Measurements from ENCODE around the gene CHCHD6. TPM values are rescaled to one million over a fixed set of nuclear protein-coding genes. Genes with fewer than 3 reads are reported as not detected.

CHCHD6 gene
- total RNA-seq, 2 experiments from 2014 or later: 8.7 to 9.3 TPM

- CTCF ChIA-PET: no interaction called here
- Mint-ChIP-seq H3K4me3 (no peak overlapping the region), H3K4me1 (ENCODE audit: low read depth) (peaks cover 13% of the 10 kb centered on the region), H3K27ac (no peak overlapping the region), H3K36me3 (ENCODE audit: low read depth) (peaks cover 18% of the 10 kb centered on the region), H3K27me3 (no peaks in the 10 kb centered on the region), H3K9me3 (no peaks in the 10 kb centered on the region)
- no peak for ATAC-seq (ENCODE audit: poor library complexity)
- no peaks in the 10 kb centered on the region for H3K27me3 ChIP-seq (ENCODE audit: control insufficient read depth in 1 of 2, insufficient read depth in 2 of 2, low read length in 2 of 2)
- TF ChIP-seq CTCF (IDR thresholded peaks at IDR 0.05): no peak
- no peaks in the 10 kb centered on the region for H3K4me1 ChIP-seq (ENCODE audit: insufficient read depth, low read length)
- intact Hi-C loops (cut with DNase I, micrococcal nuclease): no loop called here
- no peak for DNase-seq
- POLR2A ChIA-PET: no interaction called here
- no peaks in the 10 kb centered on the region for H3K9me3 ChIP-seq (ENCODE audit: control insufficient read depth in 1 of 2, insufficient read depth in 1 of 2, low read length in 2 of 2)
- peaks cover 3% of the 10 kb centered on the region for H3K36me3 ChIP-seq (ENCODE audit: insufficient read depth, low read length)
- no peak overlapping the region for H3K4me3 ChIP-seq (ENCODE audit: low read length)
- no peak overlapping the region for H3K27ac ChIP-seq (ENCODE audit: low read depth in 1 of 2, low read length in 2 of 2)
Observed at GRCh38 chr3:126720596-126720995, 16.6 kb downstream of the CHCHD6 start.

GRCh38 chr3:126721246-126721645 is 17.2 kb downstream of the CHCHD6 start:
- ChIA-PET POLR2A (no interaction called here), CTCF (no interaction called here)
- no peak overlapping the region for H3K4me3 ChIP-seq (ENCODE audit: low read length)
- H3K36me3 ChIP-seq (ENCODE audit: insufficient read depth, low read length): peaks cover 3% of the 10 kb centered on the region
- intact Hi-C loops (cut with DNase I, micrococcal nuclease): no loop called here
- Mint-ChIP-seq H3K9me3 (no peaks in the 10 kb centered on the region), H3K4me1 (ENCODE audit: low read depth) (peaks cover 10% of the 10 kb centered on the region), H3K27me3 (no peaks in the 10 kb centered on the region), H3K27ac (no peak overlapping the region), H3K4me3 (no peak overlapping the region), H3K36me3 (ENCODE audit: low read depth) (peaks cover 24% of the 10 kb centered on the region)
- H3K27ac ChIP-seq (ENCODE audit: low read depth in 1 of 2, low read length in 2 of 2): no peak overlapping the region
- H3K4me1 ChIP-seq (ENCODE audit: insufficient read depth, low read length): no peaks in the 10 kb centered on the region
- no peaks in the 10 kb centered on the region for H3K9me3 ChIP-seq (ENCODE audit: control insufficient read depth in 1 of 2, insufficient read depth in 1 of 2, low read length in 2 of 2)
- ATAC-seq (ENCODE audit: poor library complexity) (no peak), DNase-seq (no peak)
- no peaks in the 10 kb centered on the region for H3K27me3 ChIP-seq (ENCODE audit: control insufficient read depth in 1 of 2, insufficient read depth in 2 of 2, low read length in 2 of 2)
- no peak for TF ChIP-seq CTCF (IDR thresholded peaks at IDR 0.05)

- H3K27ac ChIP-seq (ENCODE audit: low read depth in 1 of 2, low read length in 2 of 2): no peak overlapping the region
- no peaks in the 10 kb centered on the region for H3K4me1 ChIP-seq (ENCODE audit: insufficient read depth, low read length)
- no peak for ATAC-seq (ENCODE audit: poor library complexity)
- H3K36me3 ChIP-seq (ENCODE audit: insufficient read depth, low read length): peaks cover 12% of the 10 kb centered on the region
- H3K9me3 ChIP-seq (ENCODE audit: control insufficient read depth in 1 of 2, insufficient read depth in 1 of 2, low read length in 2 of 2): no peaks in the 10 kb centered on the region
- no peaks in the 10 kb centered on the region for H3K27me3 ChIP-seq (ENCODE audit: control insufficient read depth in 1 of 2, insufficient read depth in 2 of 2, low read length in 2 of 2)
- Mint-ChIP-seq H3K36me3 (ENCODE audit: low read depth) (peaks cover 44% of the 10 kb centered on the region), H3K4me3 (no peak overlapping the region), H3K9me3 (no peaks in the 10 kb centered on the region), H3K4me1 (ENCODE audit: low read depth) (peaks cover 6% of the 10 kb centered on the region), H3K27ac (no peak overlapping the region), H3K27me3 (no peaks in the 10 kb centered on the region)
- no peak overlapping the region for H3K4me3 ChIP-seq (ENCODE audit: low read length)
- intact Hi-C loops (cut with DNase I, micrococcal nuclease): no loop called here
- no peak for DNase-seq
- CTCF ChIA-PET: no interaction called here
- TF ChIP-seq CTCF (IDR thresholded peaks at IDR 0.05): no peak
- POLR2A ChIA-PET: no interaction called here
Observed at GRCh38 chr3:126723237-126723636, 19.2 kb downstream of the CHCHD6 start.
